PC-3 (cell line): Measurements from ENCODE around the gene PKM.

Experiments used
- EZH2phosphoT487 ChIP-seq: fragments of 300-600 bp; sonication (generic); IDR thresholded peaks from 2 replicates; pipeline ENCODE4 v1.6.1; 2018; ENCODE audit warnings: mild to moderate bottlenecking, antibody characterized with exemption, low read length, borderline replicate concordance
- TF ChIP-seq, protein P1 (sequence below): fragments of 300-600 bp; sonication (generic); conservative IDR thresholded peaks from 2 replicates; pipeline ENCODE4 v1.5.1; 2017; ENCODE audit warnings: antibody characterized with exemption, low read depth, mild to moderate bottlenecking, low read length

- TF ChIP-seq, protein P1, sequence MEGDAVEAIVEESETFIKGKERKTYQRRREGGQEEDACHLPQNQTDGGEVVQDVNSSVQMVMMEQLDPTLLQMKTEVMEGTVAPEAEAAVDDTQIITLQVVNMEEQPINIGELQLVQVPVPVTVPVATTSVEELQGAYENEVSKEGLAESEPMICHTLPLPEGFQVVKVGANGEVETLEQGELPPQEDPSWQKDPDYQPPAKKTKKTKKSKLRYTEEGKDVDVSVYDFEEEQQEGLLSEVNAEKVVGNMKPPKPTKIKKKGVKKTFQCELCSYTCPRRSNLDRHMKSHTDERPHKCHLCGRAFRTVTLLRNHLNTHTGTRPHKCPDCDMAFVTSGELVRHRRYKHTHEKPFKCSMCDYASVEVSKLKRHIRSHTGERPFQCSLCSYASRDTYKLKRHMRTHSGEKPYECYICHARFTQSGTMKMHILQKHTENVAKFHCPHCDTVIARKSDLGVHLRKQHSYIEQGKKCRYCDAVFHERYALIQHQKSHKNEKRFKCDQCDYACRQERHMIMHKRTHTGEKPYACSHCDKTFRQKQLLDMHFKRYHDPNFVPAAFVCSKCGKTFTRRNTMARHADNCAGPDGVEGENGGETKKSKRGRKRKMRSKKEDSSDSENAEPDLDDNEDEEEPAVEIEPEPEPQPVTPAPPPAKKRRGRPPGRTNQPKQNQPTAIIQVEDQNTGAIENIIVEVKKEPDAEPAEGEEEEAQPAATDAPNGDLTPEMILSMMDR: no peak
- no peak for TF ChIP-seq EZH2phosphoT487
Observed at GRCh38 chr15:72170691-72171090, 60.3 kb downstream of the PKM start.
